HEK293T (cell line): ENCODE data around the gene PITPNC1.

Experiments used
- CTCF ChIA-PET: fragments of 350-600 bp; formaldehyde crosslinking; extraction: SDS; loops from one replicate; lab custom pipeline; 2021; ENCODE audit warnings: antibody characterized with exemption, inconsistent platforms; lab: Yijun Ruan, JAX
- POLR2A ChIA-PET: fragments of 350-600 bp; formaldehyde crosslinking; extraction: SDS; loops from one replicate; lab custom pipeline; 2020; ENCODE audit warnings: antibody characterized with exemption, inconsistent platforms; lab: Yijun Ruan, JAX
- DNase-seq: peaks from one replicate; pipeline ENCODE4 v3.0.0; 2012; ENCODE audit warnings: mixed read lengths; ENCODE audit errors: extremely low spot score
- ARNT ChIP-seq: fragments of 450-650 bp; IDR thresholded peaks from 2 replicates; pipeline ENCODE4 v1.6.1; 2017; ENCODE audit warnings: mild to moderate bottlenecking
- BHLHE40 ChIP-seq: fragments of 450-650 bp; IDR thresholded peaks from 2 replicates; pipeline ENCODE4 v1.6.1; 2016; ENCODE audit warnings: mild to moderate bottlenecking, moderate library complexity, borderline replicate concordance
- CTBP1 ChIP-seq: fragments of 450-650 bp; IDR thresholded peaks from 2 replicates; pipeline ENCODE4 v1.6.1; 2016; ENCODE audit warnings: borderline replicate concordance
- ELF4 ChIP-seq: fragments of 450-650 bp; IDR thresholded peaks from 2 replicates; pipeline ENCODE4 v1.6.1; 2017; ENCODE audit warnings: antibody characterized with exemption
- FOXA1 ChIP-seq: fragments of 450-650 bp; IDR thresholded peaks from 2 replicates; pipeline ENCODE4 v1.6.1; 2016; ENCODE audit warnings: mild to moderate bottlenecking
- FOXK2 ChIP-seq: fragments of 450-650 bp; IDR thresholded peaks from 2 replicates; pipeline ENCODE4 v1.6.1; 2016; ENCODE audit warnings: mild to moderate bottlenecking
- FOXM1 ChIP-seq: fragments of 450-650 bp; IDR thresholded peaks from 2 replicates; pipeline ENCODE4 v1.6.1; 2017; ENCODE audit warnings: mild to moderate bottlenecking, borderline replicate concordance
- HDGF ChIP-seq: fragments of 450-650 bp; IDR thresholded peaks from 2 replicates; pipeline ENCODE4 v1.6.1; 2017; ENCODE audit warnings: antibody characterized with exemption, borderline replicate concordance
- L3MBTL2 ChIP-seq: fragments of 450-650 bp; conservative IDR thresholded peaks from 2 replicates; pipeline ENCODE4 v1.6.1; 2016; ENCODE audit warnings: mild to moderate bottlenecking
- LEF1 ChIP-seq: fragments of 450-650 bp; IDR thresholded peaks from 2 replicates; pipeline ENCODE4 v1.6.1; 2017; ENCODE audit warnings: mild to moderate bottlenecking, borderline replicate concordance
- NFRKB ChIP-seq: fragments of 450-650 bp; IDR thresholded peaks from 2 replicates; pipeline ENCODE4 v1.6.1; 2016; ENCODE audit warnings: mild to moderate bottlenecking, moderate library complexity
- SP1 ChIP-seq: fragments of 450-650 bp; IDR thresholded peaks from 2 replicates; pipeline ENCODE4 v1.6.1; 2017
- SUZ12 ChIP-seq: fragments of 450-650 bp; IDR thresholded peaks from 2 replicates; pipeline ENCODE4 v1.6.1; 2016; ENCODE audit warnings: mild to moderate bottlenecking
- TARDBP ChIP-seq: fragments of 450-650 bp; IDR thresholded peaks from 2 replicates; pipeline ENCODE4 v1.6.1; 2016
- ZNF384 ChIP-seq: fragments of 450-650 bp; IDR thresholded peaks from 2 replicates; pipeline ENCODE4 v1.6.1; 2016
- TF ChIP-seq, protein P1 (sequence below): fragments of 450-650 bp; IDR thresholded peaks from 2 replicates; pipeline ENCODE4 v1.6.1; 2016

Gene PITPNC1

DNA sequence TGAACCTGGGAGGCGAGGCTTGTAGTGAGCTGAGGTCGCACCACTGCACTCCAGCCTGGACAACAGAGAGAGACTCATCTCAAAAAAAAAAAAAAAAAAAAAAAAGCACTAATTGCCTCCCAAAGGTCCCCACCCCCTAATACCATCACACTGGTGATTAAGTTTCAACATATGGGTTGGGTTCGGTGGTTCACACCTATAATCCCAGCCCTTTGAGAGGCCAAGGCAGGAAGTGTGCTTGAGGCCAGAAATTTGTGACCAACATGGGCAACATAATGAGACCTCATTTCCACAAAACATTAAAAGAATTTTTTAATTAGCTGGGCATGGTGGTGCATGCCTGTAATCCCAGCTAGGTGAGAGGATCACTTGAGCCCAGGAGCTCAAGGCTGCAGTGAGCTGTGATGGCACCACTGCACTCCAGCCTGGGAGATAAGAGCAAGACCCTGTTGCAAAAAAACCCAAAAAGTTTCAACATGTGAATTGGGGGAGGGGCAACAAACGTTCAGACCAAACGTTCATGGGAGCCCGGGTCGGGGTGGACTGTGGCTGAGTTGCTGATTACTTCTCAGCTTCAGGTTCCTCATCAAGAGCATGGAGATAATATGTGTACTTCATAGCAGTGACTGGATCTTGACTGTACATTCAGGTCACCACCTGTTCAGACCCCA, 278.5 kb downstream of the PITPNC1 start:
- ChIA-PET POLR2A (no interaction called here), CTCF (no interaction called here)
- TF ChIP-seq ZNF384 (no peak), LEF1 (no peak), FOXA1 (no peak), HDGF (no peak), TARDBP (no peak), NFRKB (no peak), ARNT (no peak), FOXK2 (no peak), CTBP1 (no peak), FOXM1 (no peak), L3MBTL2 (no peak), ELF4 (no peak), SUZ12 (no peak), SP1 (no peak), BHLHE40 (no peak)
- TF ChIP-seq, protein P1, sequence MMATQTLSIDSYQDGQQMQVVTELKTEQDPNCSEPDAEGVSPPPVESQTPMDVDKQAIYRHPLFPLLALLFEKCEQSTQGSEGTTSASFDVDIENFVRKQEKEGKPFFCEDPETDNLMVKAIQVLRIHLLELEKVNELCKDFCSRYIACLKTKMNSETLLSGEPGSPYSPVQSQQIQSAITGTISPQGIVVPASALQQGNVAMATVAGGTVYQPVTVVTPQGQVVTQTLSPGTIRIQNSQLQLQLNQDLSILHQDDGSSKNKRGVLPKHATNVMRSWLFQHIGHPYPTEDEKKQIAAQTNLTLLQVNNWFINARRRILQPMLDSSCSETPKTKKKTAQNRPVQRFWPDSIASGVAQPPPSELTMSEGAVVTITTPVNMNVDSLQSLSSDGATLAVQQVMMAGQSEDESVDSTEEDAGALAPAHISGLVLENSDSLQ, result no peak
- DNase-seq, result no peak

DNA sequence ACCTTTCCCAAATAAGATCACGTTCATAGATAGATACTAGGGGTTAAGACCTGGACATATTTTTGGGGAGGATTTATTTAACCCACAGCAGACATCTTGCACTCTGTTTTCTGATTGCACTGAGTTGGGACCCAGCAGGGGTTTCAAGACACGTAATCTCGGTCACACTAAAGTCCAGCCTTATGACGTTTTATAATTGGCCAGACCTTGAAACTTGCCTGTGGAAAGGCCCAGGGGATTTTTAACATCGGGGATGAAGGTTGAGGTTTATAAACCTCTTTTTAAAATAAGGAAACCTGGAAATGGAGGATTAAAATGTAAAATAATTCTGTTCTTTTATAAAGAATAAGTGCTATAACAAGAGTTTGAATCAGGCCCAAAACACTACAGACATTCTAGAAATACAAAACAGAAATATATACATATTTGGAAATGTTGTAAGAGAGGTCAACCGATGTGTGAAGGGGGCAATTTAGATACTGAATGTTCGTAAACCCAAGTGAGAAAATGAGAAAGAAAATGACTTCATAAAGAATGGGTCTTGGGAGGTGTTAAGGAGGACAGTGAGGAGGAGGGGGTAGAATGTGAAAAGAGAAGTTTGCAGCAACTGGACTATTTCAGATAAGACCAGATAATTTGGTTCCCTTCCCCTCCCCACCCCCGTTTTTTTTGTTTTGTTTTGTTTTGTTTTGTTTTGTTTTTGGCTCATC, 279.6 kb downstream of the PITPNC1 start:
- TF ChIP-seq ELF4 (no peak), TARDBP (no peak), SP1 (no peak), ARNT (no peak), ZNF384 (no peak), SUZ12 (no peak), CTBP1 (no peak), HDGF (no peak), NFRKB (no peak), BHLHE40 (no peak), FOXK2 (no peak), LEF1 (no peak), L3MBTL2 (no peak), FOXM1 (no peak), FOXA1 (no peak)
- TF ChIP-seq, protein P1, result no peak
- POLR2A ChIA-PET, result no interaction called here
- CTCF ChIA-PET, result interaction anchor here (1.2 kb wide), 1 partner anchor 146 kb away, joined by 3 read pairs; no protein-coding TSS in a partner anchor
- DNase-seq, result no peak

DNA sequence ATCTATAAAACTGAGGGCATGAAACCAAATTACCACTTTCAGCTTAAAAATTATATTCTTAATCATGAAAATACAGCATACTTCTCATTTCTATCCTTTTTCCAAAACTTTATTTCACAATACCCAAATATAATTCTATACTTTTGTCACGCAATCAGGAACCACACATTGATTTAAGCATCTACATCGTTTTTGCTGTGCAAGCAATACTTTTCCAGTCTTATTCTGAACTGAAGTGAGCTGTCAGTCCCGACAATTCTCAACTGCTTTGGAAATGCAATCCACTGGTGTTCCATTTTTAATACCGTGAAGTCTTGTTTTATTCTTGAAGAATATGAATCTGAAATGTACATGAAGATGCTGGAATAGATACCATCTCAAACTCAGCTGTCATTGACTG, 280.5 kb downstream of the PITPNC1 start:
- ChIA-PET POLR2A (interaction anchor here (0.7 kb wide), 1 partner anchor 29 kb away, joined by 3 read pairs; no protein-coding TSS in a partner anchor), CTCF (interaction anchor here (1.2 kb wide), 1 partner anchor 147 kb away, joined by 3 read pairs; no protein-coding TSS in a partner anchor)
- no peak for DNase-seq
- TF ChIP-seq ZNF384 (no peak), FOXA1 (no peak), SP1 (no peak), ARNT (no peak), LEF1 (no peak), CTBP1 (no peak), HDGF (no peak), L3MBTL2 (no peak), ELF4 (no peak), FOXM1 (no peak)
- TF ChIP-seq, protein P1, result no peak

DNA sequence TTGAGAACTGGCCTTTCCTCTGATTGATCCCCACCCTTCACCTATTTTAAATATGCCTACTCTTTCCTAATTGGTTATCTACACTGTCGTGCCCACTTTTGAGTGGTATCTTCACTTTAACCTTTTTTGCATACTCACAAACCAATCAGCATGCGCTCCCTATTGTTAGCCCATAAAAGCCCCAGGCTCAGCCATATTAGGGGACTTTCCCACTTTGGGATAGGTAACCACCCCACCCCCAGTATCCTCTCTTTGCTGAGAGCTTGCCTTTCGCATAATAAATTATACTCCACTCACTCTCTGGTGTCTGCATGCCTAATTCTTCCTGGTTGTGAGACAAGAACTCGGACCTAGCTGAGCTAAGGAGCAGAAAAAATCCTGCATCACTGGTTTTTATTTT, 281.2 kb downstream of the PITPNC1 start:
- no peak for DNase-seq
- ChIA-PET CTCF (no interaction called here), POLR2A (no interaction called here)
- TF ChIP-seq NFRKB, result no peak
- no peak for TF ChIP-seq FOXA1
- no peak for TF ChIP-seq SP1
- no peak for TF ChIP-seq HDGF
- no peak for TF ChIP-seq SUZ12
- TF ChIP-seq ELF4, result no peak
- TF ChIP-seq L3MBTL2, result no peak
- no peak for TF ChIP-seq CTBP1
- TF ChIP-seq ARNT, result no peak
- no peak for TF ChIP-seq FOXM1

DNA sequence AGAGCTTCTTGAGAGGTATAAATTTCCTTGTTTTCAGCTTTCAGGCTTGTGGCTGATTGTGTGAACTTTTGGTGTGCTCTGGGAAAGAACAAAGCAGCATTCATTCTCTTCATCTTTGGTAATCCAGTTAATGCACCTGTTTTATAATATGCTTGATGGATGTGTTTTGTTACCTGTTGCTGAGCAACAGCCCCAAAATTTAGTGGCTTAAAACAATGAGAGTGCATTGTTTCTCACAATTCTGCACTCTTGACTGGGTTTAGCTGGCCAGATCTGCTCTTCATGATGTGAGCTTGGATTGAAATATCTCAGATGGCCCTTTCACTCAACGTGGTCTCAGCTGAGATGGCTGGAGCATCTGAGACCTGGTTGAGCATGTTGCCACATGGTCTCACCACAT, 281.9 kb downstream of the PITPNC1 start:
- ChIA-PET CTCF (no interaction called here), POLR2A (no interaction called here)
- TF ChIP-seq SUZ12 (no peak), LEF1 (no peak), L3MBTL2 (no peak), BHLHE40 (no peak), ELF4 (no peak), FOXK2 (no peak), TARDBP (no peak), CTBP1 (no peak), ARNT (no peak), FOXM1 (no peak)
- TF ChIP-seq, protein P1, result no peak
- no peak for DNase-seq
